ENCODE results near the gene NOS1AP.

NOS1AP gene

DNA sequence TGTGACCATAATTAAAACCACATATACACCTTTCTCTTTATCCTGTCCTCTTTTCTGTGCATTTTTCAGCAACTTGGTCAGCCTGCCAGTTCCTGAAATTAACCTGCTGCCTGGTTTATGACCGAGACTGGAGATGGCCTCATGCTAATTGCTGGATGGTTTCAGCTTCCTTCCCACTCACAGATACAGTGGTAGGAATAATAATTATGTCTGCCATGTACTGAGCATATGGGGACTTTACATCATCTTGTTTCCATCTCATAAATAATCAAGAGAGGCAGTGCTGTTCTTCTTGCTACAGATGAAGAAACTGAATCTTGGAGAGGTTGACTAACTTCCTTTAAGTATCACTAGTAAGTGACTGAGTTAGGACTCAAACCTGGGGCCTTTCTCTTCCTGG is 148.2 kb downstream of the NOS1AP start (continued):
- TF ChIP-seq, protein P1, sequence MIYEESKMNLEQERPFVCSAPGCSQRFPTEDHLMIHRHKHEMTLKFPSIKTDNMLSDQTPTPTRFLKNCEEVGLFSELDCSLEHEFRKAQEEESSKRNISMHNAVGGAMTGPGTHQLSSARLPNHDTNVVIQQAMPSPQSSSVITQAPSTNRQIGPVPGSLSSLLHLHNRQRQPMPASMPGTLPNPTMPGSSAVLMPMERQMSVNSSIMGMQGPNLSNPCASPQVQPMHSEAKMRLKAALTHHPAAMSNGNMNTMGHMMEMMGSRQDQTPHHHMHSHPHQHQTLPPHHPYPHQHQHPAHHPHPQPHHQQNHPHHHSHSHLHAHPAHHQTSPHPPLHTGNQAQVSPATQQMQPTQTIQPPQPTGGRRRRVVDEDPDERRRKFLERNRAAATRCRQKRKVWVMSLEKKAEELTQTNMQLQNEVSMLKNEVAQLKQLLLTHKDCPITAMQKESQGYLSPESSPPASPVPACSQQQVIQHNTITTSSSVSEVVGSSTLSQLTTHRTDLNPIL (CRISPR knock-in tag; IDR thresholded peaks at IDR 0.05; ENCODE audit: low read depth): no peak

DNA sequence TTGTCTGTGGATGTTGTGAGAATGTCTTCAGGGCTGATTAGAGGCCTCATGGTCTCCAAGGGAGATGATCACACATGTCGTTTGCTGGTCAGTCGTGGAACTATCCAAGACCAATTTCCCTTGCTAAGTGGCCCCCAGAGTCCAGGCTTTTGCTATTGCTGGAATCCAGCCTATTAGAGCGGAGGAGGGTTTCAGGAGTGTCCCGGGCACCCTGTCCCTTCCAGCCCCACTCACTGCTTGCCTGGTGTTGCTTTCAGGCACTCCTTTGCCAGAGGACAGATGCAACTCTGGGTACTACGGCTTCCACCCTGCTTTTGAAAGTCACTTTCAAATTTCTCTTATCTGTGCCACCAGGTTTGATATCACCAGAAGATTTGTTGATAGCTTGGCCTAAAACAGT is 149.1 kb downstream of the NOS1AP start:
- no peak for ATAC-seq
- TF ChIP-seq ISL1 (CRISPR knock-in tag; IDR thresholded peaks at IDR 0.05) (no peak), OSR1 (CRISPR knock-in tag; IDR thresholded peaks at IDR 0.05) (no peak), ZC3H10 (CRISPR knock-in tag; IDR thresholded peaks at IDR 0.05) (no peak), ESRRG (CRISPR knock-in tag; IDR thresholded peaks at IDR 0.05) (no peak)

DNA sequence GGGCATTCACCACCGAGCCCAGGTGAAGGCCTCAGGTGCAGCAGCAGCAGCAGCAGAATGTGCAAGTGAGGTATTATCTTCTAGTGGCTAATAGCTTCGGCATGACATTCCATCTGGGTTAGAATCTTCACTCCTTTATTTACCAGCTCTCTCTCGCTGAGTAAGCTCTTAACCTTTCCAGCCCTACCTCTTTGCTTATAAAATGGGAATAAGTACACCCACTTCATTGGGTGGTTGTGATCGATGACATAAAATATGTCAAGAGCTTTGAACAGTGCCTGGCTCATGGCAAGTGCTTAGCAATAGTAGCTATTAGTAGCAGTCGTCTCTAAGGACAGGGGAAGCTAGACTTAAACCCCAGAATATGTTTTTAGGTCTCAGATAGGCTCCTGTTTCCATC is 149.5 kb downstream of the NOS1AP start:
- ATAC-seq: no peak
- TF ChIP-seq BACH2 (CRISPR knock-in tag; IDR thresholded peaks at IDR 0.05; ENCODE audit: borderline replicate concordance) (no peak), ZFP3 (CRISPR knock-in tag; IDR thresholded peaks at IDR 0.05) (no peak), GLIS3 (CRISPR knock-in tag; IDR thresholded peaks at IDR 0.05) (no peak), ZNF565 (CRISPR knock-in tag; conservative IDR thresholded peaks at IDR 0.05; ENCODE audit: low read depth) (no peak), ZNF70 (CRISPR knock-in tag; IDR thresholded peaks at IDR 0.05) (no peak), ZNF8 (CRISPR knock-in tag; IDR thresholded peaks at IDR 0.05) (no peak), OSR1 (CRISPR knock-in tag; IDR thresholded peaks at IDR 0.05) (no peak), TCF4 (CRISPR knock-in tag; IDR thresholded peaks at IDR 0.05; ENCODE audit: borderline replicate concordance) (no peak), RARB (CRISPR knock-in tag; IDR thresholded peaks at IDR 0.05) (no peak), CSDC2 (CRISPR knock-in tag; IDR thresholded peaks at IDR 0.05) (no peak)
- TF ChIP-seq, protein P2, sequence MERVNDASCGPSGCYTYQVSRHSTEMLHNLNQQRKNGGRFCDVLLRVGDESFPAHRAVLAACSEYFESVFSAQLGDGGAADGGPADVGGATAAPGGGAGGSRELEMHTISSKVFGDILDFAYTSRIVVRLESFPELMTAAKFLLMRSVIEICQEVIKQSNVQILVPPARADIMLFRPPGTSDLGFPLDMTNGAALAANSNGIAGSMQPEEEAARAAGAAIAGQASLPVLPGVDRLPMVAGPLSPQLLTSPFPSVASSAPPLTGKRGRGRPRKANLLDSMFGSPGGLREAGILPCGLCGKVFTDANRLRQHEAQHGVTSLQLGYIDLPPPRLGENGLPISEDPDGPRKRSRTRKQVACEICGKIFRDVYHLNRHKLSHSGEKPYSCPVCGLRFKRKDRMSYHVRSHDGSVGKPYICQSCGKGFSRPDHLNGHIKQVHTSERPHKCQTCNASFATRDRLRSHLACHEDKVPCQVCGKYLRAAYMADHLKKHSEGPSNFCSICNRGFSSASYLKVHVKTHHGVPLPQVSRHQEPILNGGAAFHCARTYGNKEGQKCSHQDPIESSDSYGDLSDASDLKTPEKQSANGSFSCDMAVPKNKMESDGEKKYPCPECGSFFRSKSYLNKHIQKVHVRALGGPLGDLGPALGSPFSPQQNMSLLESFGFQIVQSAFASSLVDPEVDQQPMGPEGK (CRISPR knock-in tag; IDR thresholded peaks at IDR 0.05; ENCODE audit: borderline replicate concordance): no peak
- TF ChIP-seq, protein P3, sequence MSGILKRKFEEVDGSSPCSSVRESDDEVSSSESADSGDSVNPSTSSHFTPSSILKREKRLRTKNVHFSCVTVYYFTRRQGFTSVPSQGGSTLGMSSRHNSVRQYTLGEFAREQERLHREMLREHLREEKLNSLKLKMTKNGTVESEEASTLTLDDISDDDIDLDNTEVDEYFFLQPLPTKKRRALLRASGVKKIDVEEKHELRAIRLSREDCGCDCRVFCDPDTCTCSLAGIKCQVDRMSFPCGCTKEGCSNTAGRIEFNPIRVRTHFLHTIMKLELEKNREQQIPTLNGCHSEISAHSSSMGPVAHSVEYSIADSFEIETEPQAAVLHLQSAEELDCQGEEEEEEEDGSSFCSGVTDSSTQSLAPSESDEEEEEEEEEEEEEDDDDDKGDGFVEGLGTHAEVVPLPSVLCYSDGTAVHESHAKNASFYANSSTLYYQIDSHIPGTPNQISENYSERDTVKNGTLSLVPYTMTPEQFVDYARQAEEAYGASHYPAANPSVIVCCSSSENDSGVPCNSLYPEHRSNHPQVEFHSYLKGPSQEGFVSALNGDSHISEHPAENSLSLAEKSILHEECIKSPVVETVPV (CRISPR knock-in tag; IDR thresholded peaks at IDR 0.05): no peak
- TF ChIP-seq, protein P4, sequence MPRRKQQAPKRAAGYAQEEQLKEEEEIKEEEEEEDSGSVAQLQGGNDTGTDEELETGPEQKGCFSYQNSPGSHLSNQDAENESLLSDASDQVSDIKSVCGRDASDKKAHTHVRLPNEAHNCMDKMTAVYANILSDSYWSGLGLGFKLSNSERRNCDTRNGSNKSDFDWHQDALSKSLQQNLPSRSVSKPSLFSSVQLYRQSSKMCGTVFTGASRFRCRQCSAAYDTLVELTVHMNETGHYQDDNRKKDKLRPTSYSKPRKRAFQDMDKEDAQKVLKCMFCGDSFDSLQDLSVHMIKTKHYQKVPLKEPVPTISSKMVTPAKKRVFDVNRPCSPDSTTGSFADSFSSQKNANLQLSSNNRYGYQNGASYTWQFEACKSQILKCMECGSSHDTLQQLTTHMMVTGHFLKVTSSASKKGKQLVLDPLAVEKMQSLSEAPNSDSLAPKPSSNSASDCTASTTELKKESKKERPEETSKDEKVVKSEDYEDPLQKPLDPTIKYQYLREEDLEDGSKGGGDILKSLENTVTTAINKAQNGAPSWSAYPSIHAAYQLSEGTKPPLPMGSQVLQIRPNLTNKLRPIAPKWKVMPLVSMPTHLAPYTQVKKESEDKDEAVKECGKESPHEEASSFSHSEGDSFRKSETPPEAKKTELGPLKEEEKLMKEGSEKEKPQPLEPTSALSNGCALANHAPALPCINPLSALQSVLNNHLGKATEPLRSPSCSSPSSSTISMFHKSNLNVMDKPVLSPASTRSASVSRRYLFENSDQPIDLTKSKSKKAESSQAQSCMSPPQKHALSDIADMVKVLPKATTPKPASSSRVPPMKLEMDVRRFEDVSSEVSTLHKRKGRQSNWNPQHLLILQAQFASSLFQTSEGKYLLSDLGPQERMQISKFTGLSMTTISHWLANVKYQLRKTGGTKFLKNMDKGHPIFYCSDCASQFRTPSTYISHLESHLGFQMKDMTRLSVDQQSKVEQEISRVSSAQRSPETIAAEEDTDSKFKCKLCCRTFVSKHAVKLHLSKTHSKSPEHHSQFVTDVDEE (CRISPR knock-in tag; IDR thresholded peaks at IDR 0.05): no peak
- TF ChIP-seq, protein P1 (CRISPR knock-in tag; IDR thresholded peaks at IDR 0.05; ENCODE audit: low read depth): no peak
- TF ChIP-seq, protein P5, sequence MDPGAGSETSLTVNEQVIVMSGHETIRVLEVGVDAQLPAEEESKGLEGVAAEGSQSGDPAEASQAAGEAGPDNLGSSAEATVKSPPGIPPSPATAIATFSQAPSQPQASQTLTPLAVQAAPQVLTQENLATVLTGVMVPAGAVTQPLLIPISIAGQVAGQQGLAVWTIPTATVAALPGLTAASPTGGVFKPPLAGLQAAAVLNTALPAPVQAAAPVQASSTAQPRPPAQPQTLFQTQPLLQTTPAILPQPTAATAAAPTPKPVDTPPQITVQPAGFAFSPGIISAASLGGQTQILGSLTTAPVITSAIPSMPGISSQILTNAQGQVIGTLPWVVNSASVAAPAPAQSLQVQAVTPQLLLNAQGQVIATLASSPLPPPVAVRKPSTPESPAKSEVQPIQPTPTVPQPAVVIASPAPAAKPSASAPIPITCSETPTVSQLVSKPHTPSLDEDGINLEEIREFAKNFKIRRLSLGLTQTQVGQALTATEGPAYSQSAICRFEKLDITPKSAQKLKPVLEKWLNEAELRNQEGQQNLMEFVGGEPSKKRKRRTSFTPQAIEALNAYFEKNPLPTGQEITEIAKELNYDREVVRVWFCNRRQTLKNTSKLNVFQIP (CRISPR knock-in tag; IDR thresholded peaks at IDR 0.05; ENCODE audit: borderline replicate concordance, low read depth): no peak

DNA sequence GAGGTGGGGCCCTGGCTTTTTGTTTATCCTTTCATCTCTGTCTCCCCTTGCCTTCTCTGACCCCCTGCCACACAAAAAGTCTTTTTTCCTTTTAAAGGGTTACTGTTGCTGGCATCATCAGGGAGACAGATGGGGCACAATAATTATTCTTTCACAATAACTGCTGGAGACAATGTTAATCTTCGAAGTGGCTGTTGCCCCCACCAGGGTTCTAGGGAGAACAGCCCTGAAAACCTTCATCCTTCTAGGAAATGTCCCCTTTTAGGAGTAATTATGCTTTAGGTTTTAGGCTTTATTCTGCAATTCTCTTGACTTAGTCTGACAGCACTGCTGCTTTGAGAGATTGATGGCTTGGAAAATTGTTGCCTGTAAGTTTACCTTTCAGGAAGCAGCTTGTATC is 150.0 kb downstream of the NOS1AP start:
- no peak for ATAC-seq
- no peak for TF ChIP-seq ZFP30 (CRISPR knock-in tag; IDR thresholded peaks at IDR 0.05)
- TF ChIP-seq ZC3H10 (CRISPR knock-in tag; IDR thresholded peaks at IDR 0.05): no peak
- TF ChIP-seq, protein P1 (CRISPR knock-in tag; IDR thresholded peaks at IDR 0.05; ENCODE audit: low read depth): no peak
- TF ChIP-seq TCF4 (CRISPR knock-in tag; IDR thresholded peaks at IDR 0.05; ENCODE audit: borderline replicate concordance): no peak
- TF ChIP-seq OSR1 (CRISPR knock-in tag; IDR thresholded peaks at IDR 0.05): no peak
- TF ChIP-seq TOX (CRISPR knock-in tag; IDR thresholded peaks at IDR 0.05; ENCODE audit: borderline replicate concordance): no peak
- TF ChIP-seq, protein P2 (CRISPR knock-in tag; IDR thresholded peaks at IDR 0.05; ENCODE audit: borderline replicate concordance): no peak
- no peak for TF ChIP-seq ARNTL (CRISPR knock-in tag; IDR thresholded peaks at IDR 0.05; ENCODE audit: borderline replicate concordance, low read depth)
- TF ChIP-seq RARB (CRISPR knock-in tag; IDR thresholded peaks at IDR 0.05): no peak
- no peak for TF ChIP-seq SNAI2 (CRISPR knock-in tag; IDR thresholded peaks at IDR 0.05)

Measured in SK-N-SH treated with all-trans-retinoic acid at 6 μM for 48 hours (cell line).